NCI-H748 treated with DMSO at 0.1 percent for 48 hours (cell line): ENCODE measurements around the gene SMTNL2.
"Not testable (repeated sequence)": the region's sequence is repeated elsewhere in the genome, so short reads cannot be mapped to it uniquely, and the experiment has no call there.

ENCODE experiments used
- DNase-seq: peaks from one replicate; lab custom pipeline; 2025; lab: John Stamatoyannopoulos, UW

The SMTNL2 gene

DNA sequence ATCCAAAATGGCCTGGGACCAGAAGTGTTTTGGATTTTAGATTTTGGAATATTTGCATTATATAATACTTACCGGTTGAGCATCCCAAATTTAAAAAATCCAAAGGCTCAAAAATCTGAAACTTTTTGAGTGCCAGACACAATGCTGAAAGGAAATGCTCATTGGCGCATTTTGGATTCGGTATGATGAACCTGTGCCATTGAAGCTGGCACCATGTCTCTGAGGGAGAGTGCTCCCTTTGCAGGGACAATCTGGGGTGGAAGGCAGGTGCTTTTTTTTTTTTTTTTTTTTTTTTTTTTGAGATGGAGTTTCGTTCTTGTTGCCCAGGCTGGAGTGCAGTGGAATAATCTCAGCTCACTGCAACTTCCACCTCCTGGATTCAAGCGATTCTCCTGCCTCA lies 17.7 kb downstream of the SMTNL2 start:
- DNase-seq = no peak

DNA sequence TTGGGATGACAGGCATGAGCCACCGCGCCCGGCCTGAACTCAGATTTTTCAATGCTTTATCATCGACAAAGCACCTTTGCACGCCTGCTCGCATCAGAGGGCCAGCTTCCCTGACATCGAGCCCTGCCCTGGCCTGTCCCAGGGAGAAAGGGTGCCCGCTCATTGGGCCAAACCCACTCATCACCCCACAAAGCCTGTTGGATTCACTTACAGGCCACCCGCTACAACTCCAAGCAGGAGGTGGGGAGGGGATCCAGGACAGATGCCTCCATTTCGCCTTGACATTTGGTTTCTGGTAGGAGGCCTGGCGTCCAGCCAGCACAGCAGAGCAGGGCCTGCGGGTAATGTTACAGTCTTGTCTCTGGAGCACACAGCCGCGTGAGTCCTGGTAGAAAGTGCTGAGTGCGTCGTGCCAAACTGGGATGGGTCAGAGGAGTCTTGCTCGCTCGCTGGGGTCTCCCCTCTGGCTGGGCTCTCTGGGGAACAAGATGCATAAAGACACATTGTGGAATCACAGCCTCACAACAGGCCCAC lies 19.8 kb downstream of the SMTNL2 start:
- no peak for DNase-seq

DNA sequence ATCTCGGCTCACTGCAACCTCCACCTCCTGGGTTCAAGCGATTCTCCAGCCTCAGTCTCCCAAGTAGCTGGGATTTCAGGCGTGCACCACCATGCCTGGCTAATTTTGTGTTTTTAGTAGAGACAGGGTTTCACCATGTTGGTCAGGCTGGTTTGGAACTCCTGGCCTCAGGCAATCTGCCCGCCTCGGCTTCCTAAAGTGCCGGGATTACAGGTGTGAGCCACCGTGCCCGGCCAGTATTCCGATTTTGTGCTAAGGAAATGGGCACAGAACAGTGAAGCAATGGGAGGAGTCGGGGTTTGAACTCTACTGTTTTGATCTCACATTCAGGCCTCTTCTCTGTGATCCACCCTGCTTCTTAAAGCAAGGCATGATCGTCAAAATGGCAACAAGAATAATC lies 20.4 kb downstream of the SMTNL2 start:
- DNase-seq = not testable (repeated sequence)

DNA sequence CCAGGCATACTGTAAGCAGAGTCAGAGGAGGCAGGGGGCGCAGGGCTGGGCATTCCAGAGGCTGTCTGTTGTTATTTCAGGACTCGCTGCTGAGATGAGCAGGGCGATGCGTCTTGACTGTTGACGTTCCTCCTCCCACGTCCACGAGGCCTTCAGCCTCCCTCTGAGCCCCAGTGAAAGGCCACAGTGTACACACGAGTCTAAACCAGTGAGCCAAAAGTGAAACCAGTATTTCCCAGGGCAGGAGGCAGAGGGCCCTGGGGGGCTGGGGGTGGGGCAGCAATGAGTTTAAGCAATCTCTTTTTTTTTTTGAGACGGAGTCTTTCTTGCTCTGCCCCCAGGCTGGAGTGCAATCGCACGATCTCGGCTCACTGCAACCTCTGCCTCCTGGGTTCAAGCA lies 21.5 kb downstream of the SMTNL2 start:
- DNase-seq = no peak

GRCh38 chr17:4607261-4607741 lies 23.0 kb downstream of the SMTNL2 start:
- DNase-seq = no peak

DNA sequence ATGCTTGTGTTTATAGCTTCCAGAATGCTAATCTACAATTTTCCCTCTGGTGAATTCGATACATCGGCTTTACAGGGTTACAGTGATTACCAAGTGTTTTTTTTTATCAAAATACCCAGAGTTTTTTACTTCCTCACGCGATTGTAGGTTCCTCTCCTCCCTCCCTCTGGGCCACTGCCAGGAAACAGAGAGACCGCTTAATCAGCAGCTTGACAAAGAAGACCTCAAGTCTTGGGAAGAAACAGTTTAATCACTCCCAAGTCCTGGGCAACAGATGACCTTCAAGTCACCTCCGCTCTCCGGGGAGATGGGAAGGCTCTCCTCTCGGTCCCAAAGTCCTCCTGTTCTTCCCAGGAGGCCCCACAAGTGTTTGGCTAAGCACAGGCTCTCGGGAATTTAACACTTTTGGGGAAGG lies 23.5 kb downstream of the SMTNL2 start:
- DNase-seq = no peak

DNA sequence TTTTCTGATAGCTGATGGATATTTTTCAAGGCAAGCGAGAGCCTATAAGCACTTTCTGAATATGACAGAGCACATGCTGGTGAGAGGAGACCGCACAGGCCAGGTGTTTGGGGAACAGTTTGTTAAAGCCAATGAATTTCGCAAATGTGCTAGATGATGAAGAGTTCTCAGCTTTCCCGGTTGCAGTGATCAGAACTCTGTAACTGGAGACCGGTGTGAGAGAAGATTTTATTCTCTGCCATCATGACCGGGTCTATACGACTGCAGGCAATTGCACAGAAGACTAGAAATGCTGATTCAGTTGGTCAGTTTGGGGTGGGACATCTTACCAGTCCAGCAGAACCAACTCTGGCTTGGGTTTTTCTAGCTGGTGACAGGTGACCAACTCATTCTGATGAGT lies 25.4 kb downstream of the SMTNL2 start:
- DNase-seq = no peak

GRCh38 chr17:4610162-4610561 lies 25.8 kb downstream of the SMTNL2 start:
- no peak for DNase-seq

- DNase-seq = no peak
Measured at GRCh38 chr17:4610656-4611055, 26.3 kb downstream of the SMTNL2 start.

DNA sequence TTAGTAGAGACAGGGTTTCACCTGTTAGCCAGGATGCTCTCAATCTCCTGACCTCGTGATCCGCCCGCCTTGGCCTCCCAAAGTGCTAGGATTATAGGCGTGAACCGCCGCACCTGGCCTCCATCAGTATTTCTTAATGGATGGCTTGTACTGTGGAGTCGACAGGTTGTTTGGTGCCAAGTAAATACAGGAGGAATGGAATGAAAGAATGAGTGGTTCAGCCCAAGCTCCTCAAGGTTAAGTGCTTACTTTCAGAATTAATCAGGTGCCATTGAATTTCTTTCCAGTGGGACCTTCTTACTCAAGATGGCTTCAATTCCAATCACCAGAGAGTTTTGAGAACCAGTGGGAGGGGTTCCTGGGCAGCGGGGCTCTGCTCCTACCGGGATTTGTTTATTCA lies 32.1 kb downstream of the SMTNL2 start:
- no peak for DNase-seq

DNA sequence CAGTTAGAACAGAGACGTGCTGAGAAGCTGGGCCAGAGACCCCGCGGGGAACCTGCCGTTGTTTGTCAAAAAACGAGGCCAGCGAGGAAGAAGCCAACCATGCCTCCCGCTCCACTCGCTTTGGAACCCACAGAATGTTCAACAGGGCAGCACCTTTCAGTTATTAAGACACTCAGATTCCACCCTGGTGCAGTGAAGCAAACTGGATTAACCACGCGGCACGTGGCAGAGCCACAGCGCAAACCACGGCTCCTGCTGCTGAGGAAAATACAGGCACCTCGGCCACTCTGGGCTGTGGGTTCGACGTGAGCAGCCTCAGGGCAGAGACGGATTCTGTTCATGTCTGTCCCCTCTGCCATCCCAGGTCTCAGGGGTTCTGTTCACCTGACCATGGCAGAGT lies 32.8 kb downstream of the SMTNL2 start:
- DNase-seq = no peak

GRCh38 chr17:4617590-4618351 lies 33.4 kb downstream of the SMTNL2 start:
- no peak for DNase-seq

- DNase-seq = no peak
Measured at GRCh38 chr17:4620531-4621101, 36.3 kb downstream of the SMTNL2 start.

- no peak for DNase-seq
Measured at GRCh38 chr17:4622375-4622774, 38.0 kb downstream of the SMTNL2 start.

- no peak for DNase-seq
Measured at GRCh38 chr17:4623249-4623648, 38.9 kb downstream of the SMTNL2 start.

- not testable (repeated sequence) for DNase-seq
Measured at GRCh38 chr17:4624451-4624911, 40.2 kb downstream of the SMTNL2 start.

GRCh38 chr17:4625181-4625617 lies 40.9 kb downstream of the SMTNL2 start:
- no peak for DNase-seq

- DNase-seq = no peak
Measured at GRCh38 chr17:4626734-4627256, 42.5 kb downstream of the SMTNL2 start.

- no peak for DNase-seq
Measured at GRCh38 chr17:4631431-4631830, 47.1 kb downstream of the SMTNL2 start.

DNA sequence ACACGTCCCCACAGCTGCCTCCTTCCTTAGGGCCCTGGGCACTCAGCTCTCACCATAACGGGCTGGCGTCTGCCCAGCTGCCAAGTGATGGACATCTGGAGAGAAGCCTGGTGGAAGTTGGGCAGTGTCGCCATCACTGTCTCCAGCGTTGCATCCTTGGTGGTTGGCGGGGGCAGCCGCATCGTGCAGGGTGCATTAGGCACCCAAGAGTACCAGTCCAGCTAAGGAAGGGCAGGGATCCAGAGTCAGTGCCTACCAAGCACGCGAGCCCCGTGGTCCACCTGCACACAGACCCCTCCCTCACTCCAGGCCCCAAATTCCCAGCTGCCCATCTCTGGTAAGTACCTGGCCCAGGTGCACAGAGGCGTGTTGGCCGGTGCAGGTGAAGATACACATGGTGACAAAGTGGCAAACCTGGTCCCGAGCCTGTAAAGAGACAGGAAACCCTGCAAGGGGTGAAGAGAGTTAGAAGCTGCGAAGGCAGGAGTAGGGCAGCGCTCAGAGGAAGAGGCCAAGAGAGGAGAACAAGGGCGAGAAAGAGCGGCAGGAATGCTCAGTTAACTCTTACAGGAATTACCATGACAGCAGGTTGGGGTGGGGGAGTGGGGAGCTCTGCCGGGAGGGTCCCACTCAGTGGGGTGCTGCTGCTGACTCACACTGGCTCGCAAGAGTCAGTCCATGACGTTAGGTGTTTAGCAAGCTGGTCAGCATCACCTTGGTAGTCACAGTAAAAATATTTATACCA lies 47.7 kb downstream of the SMTNL2 start:
- no peak for DNase-seq

- no peak for DNase-seq
Measured at GRCh38 chr17:4632581-4632920, 48.2 kb downstream of the SMTNL2 start.

DNA sequence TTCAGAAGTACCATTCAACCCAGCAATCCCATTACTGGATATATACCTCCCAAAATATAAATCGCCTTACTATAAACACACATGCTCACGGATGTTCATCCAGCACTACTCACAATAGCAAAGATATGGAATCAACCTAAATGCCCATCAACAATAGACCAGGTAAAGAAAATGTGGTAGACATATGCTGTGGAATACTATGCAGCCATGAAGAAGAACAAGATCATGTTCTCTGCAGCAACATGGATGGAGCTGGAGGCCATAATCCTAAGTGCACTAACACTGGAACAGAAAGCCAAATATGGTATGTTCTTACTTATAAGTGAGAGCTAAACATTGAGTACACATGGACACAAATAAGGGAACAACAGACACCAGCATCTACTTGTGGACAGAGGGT lies 49.3 kb downstream of the SMTNL2 start:
- no peak for DNase-seq
